Embryonic facial prominence (tissue), 1 donor: Measurements from ENCODE around the gene CSMD2.

Experiments used
- DNase-seq: peaks from one replicate; pipeline ENCODE4 v3.0.0-alpha.2; 2016; ENCODE audit errors: extremely low spot score

Gene CSMD2

DNA sequence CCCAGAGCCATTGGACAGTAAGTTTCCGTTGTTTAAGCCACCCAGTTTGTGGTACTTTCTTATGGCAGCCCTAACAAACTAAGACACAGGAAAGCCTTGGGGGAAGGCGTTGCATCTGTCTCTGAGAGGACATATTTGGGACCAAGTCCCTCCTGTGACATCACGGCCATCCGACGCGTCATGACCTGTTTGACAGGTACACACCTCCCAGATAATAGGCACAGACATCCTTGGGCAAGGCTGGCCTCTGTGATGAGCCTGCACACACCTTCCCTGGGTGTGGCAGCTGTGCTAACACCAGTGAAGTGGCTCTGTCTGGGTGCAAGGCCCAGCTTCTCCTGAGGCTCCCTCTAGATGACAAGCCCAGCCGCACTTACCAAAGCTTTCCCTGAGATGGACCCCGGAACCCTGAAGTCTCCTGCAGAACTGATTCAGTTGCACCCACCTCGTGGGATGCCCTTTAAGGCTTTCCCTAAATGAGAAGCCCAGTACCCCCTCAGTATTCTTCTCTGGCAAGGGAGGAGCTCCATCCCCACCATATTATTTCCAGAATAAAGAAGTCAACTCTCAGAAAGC, 556.1 kb downstream of the CSMD2 start:
- no peak for DNase-seq

GRCh38 chr1:33607444-33608005, 557.5 kb downstream of the CSMD2 start:
- DNase-seq, result no peak

- no peak for DNase-seq
Observed at GRCh38 chr1:33606272-33606671, 558.8 kb downstream of the CSMD2 start.

DNA sequence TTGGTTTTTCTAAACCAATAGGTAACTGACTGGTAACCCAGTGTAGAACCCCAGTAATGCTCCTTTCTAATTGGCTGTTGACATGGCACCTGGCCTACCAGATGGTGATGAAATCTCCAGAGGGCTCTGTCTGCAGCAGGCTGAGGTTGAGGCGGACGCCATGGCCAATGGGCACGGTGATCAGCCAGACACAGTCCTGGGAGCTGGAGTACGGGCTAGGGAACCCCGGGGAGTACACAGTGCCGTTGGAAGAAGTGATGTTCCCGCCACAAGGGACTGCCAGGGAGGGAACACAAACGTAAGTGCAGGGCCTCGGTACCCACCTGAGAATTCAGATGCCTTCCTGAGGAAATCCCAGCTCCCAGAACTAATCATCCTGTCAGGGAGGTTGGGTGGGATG, 562.8 kb downstream of the CSMD2 start:
- no peak for DNase-seq

DNA sequence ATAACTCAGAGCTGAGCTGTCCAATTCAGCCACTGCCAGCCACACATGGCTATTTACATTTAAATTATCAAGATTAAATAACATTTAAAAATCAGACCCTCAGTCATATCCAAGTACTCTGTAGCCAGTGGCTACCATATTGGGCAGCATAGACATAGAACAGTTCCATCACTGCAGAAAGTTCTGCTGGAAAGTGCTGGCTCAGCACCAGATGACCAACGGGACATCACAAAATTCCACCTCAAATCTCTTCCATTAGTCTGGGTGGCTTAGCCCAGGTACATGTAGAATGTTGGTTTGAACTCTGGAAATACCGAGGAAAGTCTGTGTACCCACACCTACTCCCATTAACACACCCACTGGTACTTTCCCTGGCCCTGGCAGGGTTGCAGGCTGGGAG, 563.3 kb downstream of the CSMD2 start:
- DNase-seq, result no peak

GRCh38 chr1:33599516-33600115, 565.4 kb downstream of the CSMD2 start:
- no peak for DNase-seq

GRCh38 chr1:33588726-33589125, 576.3 kb downstream of the CSMD2 start:
- DNase-seq, result no peak

DNA sequence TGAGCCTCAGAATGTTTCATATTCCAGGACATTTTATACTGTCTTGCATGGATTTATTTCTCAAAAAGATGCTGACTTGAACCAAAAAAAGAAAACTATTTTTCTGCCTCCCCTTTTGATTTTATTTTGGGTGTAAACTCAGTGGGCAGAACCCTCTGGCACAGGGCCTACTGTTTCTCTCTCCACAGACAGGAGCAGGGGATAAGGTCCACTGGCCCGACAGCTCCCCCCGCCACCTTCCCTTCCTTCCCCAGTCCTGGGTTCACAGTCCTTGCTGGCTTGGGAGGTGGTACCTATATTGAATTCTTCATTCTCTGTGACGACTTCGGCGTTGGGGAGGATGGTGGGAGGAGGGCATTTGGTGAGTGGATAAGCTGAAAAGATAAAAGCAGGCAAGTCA, 578.2 kb downstream of the CSMD2 start:
- no peak for DNase-seq

DNA sequence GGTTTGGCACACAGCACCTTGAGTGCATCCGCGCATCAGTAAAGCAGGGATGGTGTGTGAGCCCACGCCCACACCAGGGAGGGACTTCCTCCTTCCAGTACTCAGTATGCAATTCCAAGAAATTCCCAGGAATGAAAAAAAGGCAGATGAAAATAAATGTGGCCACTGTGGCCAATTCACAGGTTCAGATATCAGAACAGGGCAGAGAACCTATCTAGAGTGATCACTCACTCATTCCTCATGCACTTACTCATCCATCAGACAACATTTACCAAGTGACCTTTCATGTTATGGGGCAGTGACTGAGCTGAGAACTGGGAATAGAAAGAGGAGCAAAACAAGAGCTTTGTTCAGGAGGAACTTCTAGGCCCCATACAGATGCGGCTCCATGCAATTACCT, 578.9 kb downstream of the CSMD2 start:
- DNase-seq, result no peak

DNA sequence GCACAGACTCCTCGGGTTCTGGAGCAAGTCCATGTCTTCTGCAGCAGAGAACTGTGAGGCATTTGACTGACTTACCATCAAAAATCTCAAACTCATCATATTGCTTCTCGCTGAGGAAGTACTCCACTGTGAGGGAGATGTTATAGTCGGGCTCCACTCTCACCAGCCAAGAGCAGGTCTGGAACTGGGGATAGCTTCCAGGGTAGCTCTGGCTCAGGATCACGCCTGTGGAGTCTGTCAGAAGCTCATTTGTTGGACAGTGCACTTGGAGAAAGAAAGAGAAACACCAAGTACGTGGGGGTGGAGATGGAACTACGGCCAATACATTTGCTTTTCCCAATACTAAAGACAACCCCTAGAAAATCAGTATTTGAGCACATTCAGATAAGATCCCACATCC, 581.5 kb downstream of the CSMD2 start:
- no peak for DNase-seq

GRCh38 chr1:33578557-33579448, 586.2 kb downstream of the CSMD2 start:
- no peak for DNase-seq

- no peak for DNase-seq
Observed at GRCh38 chr1:33577663-33578062, 587.4 kb downstream of the CSMD2 start.

DNA sequence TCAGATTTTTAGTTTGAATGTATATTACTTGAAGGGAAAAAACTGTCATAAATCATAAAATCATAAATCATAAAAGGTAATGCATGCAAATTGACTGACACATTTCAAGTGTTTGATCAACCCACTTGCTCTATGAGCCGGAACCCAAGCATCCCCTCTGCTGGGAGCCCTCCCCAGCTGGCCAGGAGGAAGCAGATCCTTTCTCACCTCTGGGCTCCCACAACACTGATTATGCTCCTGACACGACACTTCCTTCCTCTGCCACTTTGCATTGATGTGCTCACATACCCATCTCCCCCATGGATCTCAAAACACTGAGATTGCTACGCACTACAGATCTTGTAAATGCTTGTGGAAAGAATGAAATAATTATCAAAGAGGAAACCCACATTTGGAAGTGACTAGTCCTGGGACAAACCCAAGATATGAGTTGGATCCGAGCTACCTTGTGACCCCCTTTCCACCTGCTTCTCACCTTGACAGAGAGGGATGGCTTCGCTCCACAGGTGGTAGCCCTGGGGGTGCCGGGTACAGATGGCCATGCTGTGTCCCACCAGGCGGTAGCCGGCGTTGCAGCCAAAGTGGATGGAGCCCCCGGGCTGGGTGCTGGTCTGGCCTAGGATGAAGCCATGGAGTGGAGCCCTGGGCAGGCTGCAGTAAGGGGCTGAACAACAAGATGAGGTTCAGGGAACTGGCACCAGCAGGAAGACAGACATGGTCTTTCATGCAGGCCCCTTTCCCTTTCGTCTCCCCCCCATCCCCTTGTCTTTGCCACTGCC, 588.0 kb downstream of the CSMD2 start:
- DNase-seq, result no peak

DNA sequence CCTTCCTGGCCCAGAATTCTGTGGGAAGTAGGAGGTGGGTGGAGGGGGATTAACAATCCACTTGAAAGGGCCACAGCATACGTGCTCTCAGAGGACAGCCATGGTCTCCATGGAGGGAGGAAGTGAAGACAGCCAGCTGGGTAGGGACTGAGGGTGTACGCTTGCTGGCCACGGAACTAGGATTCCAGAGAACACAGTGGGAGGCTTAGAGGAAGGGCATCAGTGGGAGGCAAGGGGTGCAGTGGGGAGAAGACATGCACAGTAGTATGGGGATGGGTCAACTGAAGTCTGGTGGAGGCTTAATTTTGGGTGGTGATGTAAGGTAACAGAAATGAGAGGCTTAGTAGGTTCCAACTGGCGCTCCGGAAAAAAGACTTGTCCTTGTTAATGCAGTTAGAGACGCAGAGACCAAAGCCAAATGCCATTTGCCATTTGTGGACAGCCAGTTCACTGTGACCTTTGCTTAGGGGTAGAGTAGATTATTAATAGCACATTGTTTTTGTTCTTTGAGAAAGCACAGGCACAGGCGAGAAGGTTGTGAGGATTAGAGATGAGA, 589.6 kb downstream of the CSMD2 start:
- DNase-seq, result no peak

- no peak for DNase-seq
Observed at GRCh38 chr1:33573661-33574060, 591.4 kb downstream of the CSMD2 start.

DNA sequence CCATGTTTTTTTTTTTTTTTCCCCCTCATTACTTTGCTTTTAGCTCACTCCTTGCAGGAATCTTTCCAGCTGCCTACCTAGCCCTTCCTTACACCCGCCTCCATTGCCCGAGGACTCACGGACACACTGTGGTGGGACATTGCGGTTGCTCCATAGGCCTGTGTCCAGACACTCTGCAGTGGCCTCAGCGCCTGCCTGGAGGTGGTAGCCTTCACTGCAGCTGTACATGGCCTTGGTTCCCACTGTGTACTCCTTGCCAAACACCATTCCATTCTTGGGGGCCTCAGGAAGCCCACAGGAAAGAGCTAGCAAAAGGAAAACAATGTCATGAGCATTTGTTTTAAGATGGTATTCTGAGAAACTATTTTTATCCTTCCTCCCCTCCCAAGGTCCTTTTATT, 592.6 kb downstream of the CSMD2 start:
- DNase-seq, result no peak

DNA sequence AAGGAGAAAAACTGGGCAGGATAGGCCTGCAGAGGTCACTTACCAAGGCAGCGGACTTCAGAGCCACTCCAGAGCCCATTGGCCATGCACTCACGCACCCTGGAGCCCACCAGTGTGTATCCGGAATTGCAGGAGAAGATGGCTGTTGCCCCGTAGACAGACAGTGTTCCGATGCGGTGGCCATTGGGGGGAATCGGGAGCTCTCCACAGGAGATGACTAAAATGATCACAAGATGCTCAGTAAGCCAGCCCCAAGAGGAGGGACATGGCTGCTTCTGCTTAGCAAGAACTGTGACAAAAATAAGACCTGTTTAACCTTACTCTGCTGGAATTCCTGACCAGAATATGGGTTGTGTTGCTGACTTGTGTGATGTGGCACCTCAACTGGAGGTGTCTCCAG, 595.7 kb downstream of the CSMD2 start:
- no peak for DNase-seq

DNA sequence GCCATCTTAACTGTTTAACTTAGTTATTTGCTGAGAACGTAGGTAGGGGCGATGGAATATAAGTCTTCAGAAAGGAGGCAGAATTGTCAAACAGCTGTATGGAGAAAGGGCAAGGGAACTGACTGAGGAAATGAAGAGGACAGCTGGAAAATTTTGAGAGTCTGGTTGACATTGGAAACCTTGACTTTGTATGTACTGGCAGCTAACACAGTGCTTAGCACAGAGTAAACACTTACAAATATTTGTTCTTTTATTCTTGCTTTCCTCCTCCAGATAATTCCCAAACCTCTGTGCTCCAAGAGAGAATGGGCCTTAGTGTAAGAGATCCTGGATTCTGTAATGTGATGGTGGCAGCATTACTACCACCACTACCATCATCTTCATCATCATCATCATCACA, 601.3 kb downstream of the CSMD2 start:
- DNase-seq, result no peak

DNA sequence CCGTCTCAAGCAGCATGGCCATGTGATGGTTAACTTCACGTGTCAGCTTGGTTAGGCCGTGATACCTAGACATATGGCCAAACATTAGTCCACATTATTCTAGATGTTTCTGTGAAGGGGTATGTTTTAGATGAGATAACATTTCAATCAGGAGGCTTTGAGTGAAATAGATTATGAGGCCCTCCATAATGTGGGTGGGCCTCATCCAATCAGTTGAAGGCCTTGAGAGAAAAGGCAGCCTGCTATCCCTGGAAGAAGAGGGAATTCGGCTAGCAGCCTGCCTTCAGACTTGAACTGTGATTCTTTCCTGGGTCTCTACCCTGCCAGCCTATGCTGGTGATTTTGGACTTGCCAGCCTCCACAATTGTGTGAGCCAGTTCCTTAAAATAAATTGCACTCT, 602.5 kb downstream of the CSMD2 start:
- no peak for DNase-seq

DNA sequence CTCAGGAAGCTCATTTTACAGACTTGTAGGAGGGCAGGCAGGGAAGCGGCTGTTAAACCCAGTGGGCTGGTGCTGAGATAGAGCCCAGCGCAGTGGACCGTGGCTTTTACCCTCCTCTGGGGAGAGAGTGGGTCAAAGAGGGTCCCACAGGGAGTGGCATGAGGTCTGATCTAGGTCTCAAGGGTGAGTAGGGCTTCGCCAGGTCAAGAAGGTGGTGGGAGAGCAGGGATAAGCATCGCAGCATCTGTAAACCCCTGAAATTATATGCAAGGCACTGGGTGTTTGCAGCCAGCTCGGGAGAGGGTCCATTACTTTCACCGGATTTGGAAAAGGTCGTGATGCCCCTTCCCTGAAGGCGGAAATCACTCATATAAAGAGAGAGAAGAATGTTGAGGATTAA, 603.5 kb downstream of the CSMD2 start:
- no peak for DNase-seq

- DNase-seq, result no peak
Observed at GRCh38 chr1:33560680-33561079, 604.4 kb downstream of the CSMD2 start.

DNA sequence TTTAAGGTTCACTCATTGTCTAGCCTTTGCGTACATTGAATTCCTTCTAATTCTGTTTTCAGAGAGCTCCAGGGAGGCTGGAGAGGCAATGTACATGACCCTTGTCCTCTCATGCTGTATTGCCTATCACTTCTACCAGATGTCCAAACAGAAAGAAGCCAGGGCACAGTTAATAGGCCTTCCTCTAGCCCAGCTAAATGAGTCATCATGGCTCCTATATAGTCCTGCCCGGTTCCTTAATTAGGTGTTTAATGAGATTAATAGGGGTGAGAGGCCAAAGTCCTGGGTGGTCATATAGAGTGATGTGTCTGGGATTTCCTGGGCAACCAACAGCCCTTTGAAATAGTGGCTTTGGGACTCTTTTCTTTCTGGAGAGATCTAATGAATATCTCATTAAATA, 616.3 kb downstream of the CSMD2 start:
- DNase-seq, result no peak
